HepG2 (cell line): ENCODE measurements around the gene RNF17. TPM values are rescaled to one million over a fixed set of nuclear protein-coding genes. Genes with fewer than 3 reads are reported as not detected.

Experiments used
- ATAC-seq: fragments of 200-7000 bp; cut with Tn5 transposase; 3 replicates; pipeline ENCODE4 v1.9.1; 2020; ENCODE audit warnings: mild to moderate bottlenecking, moderate library complexity
- BruUV-seq: library from RNA; stranded (reverse); fragments of 400-500 nt; replicated peaks from 2 replicates; lab custom pipeline; 2021; lab: Mats Ljungman, UMichigan
- CTCF ChIA-PET: fragments of 300-600 bp; formaldehyde crosslinking; extraction: SDS; loops from one replicate; lab custom pipeline; 2021; ENCODE audit warnings: low total read pairs, inconsistent platforms, low intra/inter-chr PET ratio; lab: Yijun Ruan, JAX
- POLR2A ChIA-PET: fragments of 350-600 bp; sonication (Branson Sonifier 250); formaldehyde crosslinking; loops from one replicate; lab custom pipeline; 2020; ENCODE audit warnings: antibody characterized with exemption, inconsistent platforms; lab: Yijun Ruan, JAX
- DNase-seq: peaks from one replicate; pipeline ENCODE4 v3.0.0-alpha.2; 2015; ENCODE audit warnings: low spot score
- FAIRE-seq: peaks from 3 replicates; lab custom pipeline; 2011; peaks lifted over from hg19 to GRCh38; lab: Jason Lieb, UNC
- H2AFZ ChIP-seq: one replicate; pipeline ENCODE4 v1.6.1; 2011; ENCODE audit warnings: low read length, inconsistent platforms
- H3K27ac ChIP-seq: fragments of 300-600 bp; 3 replicates; pipeline ENCODE4 v1.8.0; 2011; ENCODE audit warnings: mixed run types, mild to moderate bottlenecking, mixed read lengths, low read length, inconsistent platforms; ENCODE audit not compliant: insufficient read depth; ENCODE audit errors: extremely low read length
- H3K27me3 ChIP-seq, 2 experiments: fragments of 200-600 bp in 1 of 2; 2 replicates in 1 of 2; 3 replicates in 1 of 2; pipeline versions ENCODE4 v1.6.0 to v1.8.0; 2011; ENCODE audit warnings: low read length in 2 of 2, mild to moderate bottlenecking in 2 of 2, moderate library complexity in 2 of 2, inconsistent platforms in 1 of 2; ENCODE audit not compliant: insufficient read depth in 2 of 2, control insufficient read depth in 1 of 2
- H3K36me3 ChIP-seq, 2 experiments: fragments of 200-600 bp in 1 of 2; replicated peaks in 1 of 2; 2 replicates in 1 of 2; 3 replicates in 1 of 2; pipeline versions ENCODE4 v1.5.1 to v1.8.0; 2011; ENCODE audit warnings: low read length in 2 of 2, inconsistent platforms in 1 of 2; ENCODE audit not compliant: insufficient read depth in 2 of 2, control insufficient read depth in 1 of 2
- H3K4me1 ChIP-seq: 2 replicates; pipeline ENCODE4 v1.5.1; 2012; ENCODE audit warnings: low read length, inconsistent platforms; ENCODE audit not compliant: insufficient read depth
- H3K4me2 ChIP-seq: 2 replicates; pipeline ENCODE4 v1.6.0; 2011; ENCODE audit warnings: low read depth, low read length, inconsistent platforms
- H3K4me3 ChIP-seq, 3 experiments: fragments of 200-600 bp in 1 of 3; sonication (generic), shearing (Covaris generic) in 1 of 3; replicated peaks in 1 of 3; 2 replicates each; pipeline ENCODE4 v1.5.1; 2011 to 2016; ENCODE audit warnings: low read length in 3 of 3, inconsistent platforms in 2 of 3, low read depth in 2 of 3, mild to moderate bottlenecking in 2 of 3, control low read depth in 1 of 3, mixed read lengths in 1 of 3; ENCODE audit not compliant: insufficient read depth in 1 of 3
- H3K79me2 ChIP-seq: one replicate; pipeline ENCODE4 v1.6.1; 2011; ENCODE audit warnings: low read length, inconsistent platforms; ENCODE audit not compliant: insufficient read depth
- H3K9ac ChIP-seq: 2 replicates; pipeline ENCODE4 v1.6.0; 2011; ENCODE audit warnings: mild to moderate bottlenecking, low read depth, low read length, inconsistent platforms; ENCODE audit not compliant: insufficient read depth
- H3K9me3 ChIP-seq: 2 replicates; pipeline ENCODE4 v1.5.1; 2012; ENCODE audit warnings: mild to moderate bottlenecking, low read length
- H4K20me1 ChIP-seq: 2 replicates; pipeline ENCODE4 v1.6.0; 2011; ENCODE audit warnings: inconsistent platforms, mild to moderate bottlenecking, low read length, moderate library complexity; ENCODE audit not compliant: insufficient read depth
- GATA4 ChIP-seq: sonication (generic); IDR thresholded peaks from 2 replicates; pipeline ENCODE4 v1.6.1; 2016; ENCODE audit warnings: antibody characterized with exemption, low read depth, borderline replicate concordance
- HDAC2 ChIP-seq: sonication (generic); formaldehyde crosslinking; IDR thresholded peaks from 2 replicates; pipeline ENCODE4 v1.4.0; 2020; ENCODE audit warnings: missing genetic modification reagents
- KDM3A ChIP-seq: IDR thresholded peaks from 2 replicates; pipeline ENCODE4 v1.6.1; 2018; ENCODE audit warnings: low read depth, missing compliant biosample characterization
- KMT2A ChIP-seq: sonication (generic); formaldehyde crosslinking; IDR thresholded peaks from 2 replicates; pipeline ENCODE4 v1.4.0; 2020; ENCODE audit warnings: missing genetic modification reagents
- MED13 ChIP-seq: sonication (generic); formaldehyde crosslinking; IDR thresholded peaks from 2 replicates; pipeline ENCODE4 v1.5.0; 2020; ENCODE audit warnings: missing genetic modification reagents
- MEIS2 ChIP-seq: sonication (generic); formaldehyde crosslinking; IDR thresholded peaks from 2 replicates; pipeline ENCODE4 v1.9.0; 2021; ENCODE audit warnings: mild to moderate bottlenecking, missing genetic modification reagents
- SOX6 ChIP-seq, 2 experiments: fragments of 450-650 bp in 1 of 2; sonication (generic) in 1 of 2; formaldehyde crosslinking in 1 of 2; IDR thresholded peaks; 2 replicates each; pipeline versions ENCODE4 v1.4.0 to v1.6.1; 2017 to 2020; ENCODE audit warnings: antibody characterized with exemption in 1 of 2, mild to moderate bottlenecking in 1 of 2, missing genetic modification reagents in 1 of 2
- TAF1 ChIP-seq: sonication (generic); formaldehyde crosslinking; IDR thresholded peaks from 2 replicates; pipeline ENCODE4 v1.4.0; 2020; ENCODE audit warnings: missing genetic modification reagents
- ZNF619 ChIP-seq: sonication (generic); formaldehyde crosslinking; IDR thresholded peaks from 2 replicates; pipeline ENCODE4 v1.4.0; 2020; ENCODE audit warnings: mild to moderate bottlenecking, missing genetic modification reagents
- ZNF644 ChIP-seq: IDR thresholded peaks from 2 replicates; pipeline ENCODE4 v1.6.1; 2016; ENCODE audit warnings: low read depth
- ZNF841 ChIP-seq: sonication (generic); formaldehyde crosslinking; IDR thresholded peaks from 2 replicates; pipeline ENCODE4 v1.8.1; 2023; ENCODE audit warnings: missing genetic modification reagents, borderline replicate concordance
- ZZZ3 ChIP-seq: sonication (generic); formaldehyde crosslinking; IDR thresholded peaks from 2 replicates; pipeline ENCODE4 v1.4.0; 2020; ENCODE audit warnings: missing genetic modification reagents, mild to moderate bottlenecking, borderline replicate concordance
- whole genome bisulfite sequencing: methylation state at CpG from one replicate; pipeline ENCODE4 v1.1.6; 2017; ENCODE audit warnings: low lambda C conversion rate; 5-methylcytosine and 5-hydroxymethylcytosine counted together
- in situ Hi-C: cut with HindIII; loops from 2 replicates; pipeline ENCODE4 v1.10.0; 2017; ENCODE audit warnings: low pct_unique_long_range_greater_than_20kb; ENCODE audit not compliant: extremely low pct_ligation_motif_present
- intact Hi-C: fragments of 100-400 bp; cut with micrococcal nuclease; formaldehyde crosslinking; loops from one replicate; pipeline ENCODE4 v1.10.0; 2022; ENCODE audit not compliant: unreplicated experiment
- polyA plus RNA-seq, 8 experiments: library from polyadenylated mRNA; depleted of rRNA in 3 of 8; stranded (reverse) in 7 of 8; unstranded in 1 of 8; fragments of >200 nt; fragmentation: Illumina TruSeq in 4 of 8; extraction: Trizol in 4 of 8; gene quantifications; 2 replicates each; pipeline versions ENCODE4 v1.2.1 to v1.2.3, GENCODE V29; 2011 to 2016; ENCODE audit warnings: low read depth in 4 of 8, missing spikeins in 1 of 8, mixed read lengths in 1 of 8; ENCODE audit not compliant: insufficient read depth in 1 of 8
- total RNA-seq, 5 experiments: library from RNA; depleted of rRNA; stranded (reverse); fragments of >200 nt; fragmentation: Illumina TruSeq; extraction: Trizol; gene quantifications; 2 replicates each; pipeline ENCODE4 v1.2.3, GENCODE V29; 2016; ENCODE audit warnings: low read depth in 1 of 5
- TF ChIP-seq, protein P1 (sequence below): IDR thresholded peaks from 2 replicates; pipeline ENCODE4 v1.6.1; 2016; ENCODE audit warnings: missing compliant biosample characterization, missing genetic modification reagents, borderline replicate concordance
- TF ChIP-seq, protein P2 (sequence below): sonication (generic); formaldehyde crosslinking; IDR thresholded peaks from 2 replicates; pipeline ENCODE4 v1.8.1; 2023; ENCODE audit warnings: mild to moderate bottlenecking, missing genetic modification reagents

The RNF17 gene
- total and polyA plus RNA-seq, 2 of the 13 experiments (the other 11 are each of a cell fraction or from before 2014, with no cell fraction given), result not detected

DNA sequence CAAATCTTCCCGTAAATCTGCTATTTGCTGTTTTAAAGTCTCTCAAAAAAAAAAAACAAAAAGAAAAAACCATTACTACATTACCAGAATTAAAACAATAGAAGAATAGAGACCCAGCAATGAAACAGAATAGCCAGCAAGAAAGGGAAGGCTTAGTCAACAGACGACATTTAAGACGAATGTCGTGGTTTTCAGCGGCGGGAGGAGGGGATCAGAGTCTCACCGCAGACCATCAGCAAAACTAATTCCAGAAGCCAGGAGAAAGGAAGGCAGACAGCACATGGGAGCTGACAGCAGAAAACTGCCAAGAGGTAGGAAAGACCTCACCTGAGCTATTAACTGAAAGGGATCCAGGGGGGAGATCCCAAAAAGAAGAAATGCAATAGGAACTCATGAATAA, 128.9 kb downstream of the RNF17 start:
- Histone ChIP-seq H3K9me3 (no peaks in the 10 kb centered on the region), H3K4me3 (no peak overlapping the region), H3K36me3 (peaks cover 10 to 49% of the 10 kb centered on the region in 2 experiments; a peak in 3 of 5 replicates), H3K79me2 (no peaks in the 10 kb centered on the region), H4K20me1 (no peaks in the 10 kb centered on the region), H3K4me1 (no peaks in the 10 kb centered on the region), H3K27me3 (no peaks in the 10 kb centered on the region), H2AFZ (no peak overlapping the region), H3K4me2 (no peak overlapping the region)
- CTCF ChIA-PET, result no interaction called here
- FAIRE-seq (no peak), ATAC-seq (no peak), DNase-seq (no peak)
- no TSS peak for BruUV-seq
- in situ Hi-C loops, result no loop called here
- TF ChIP-seq ZNF644 (no peak), ZNF841 (CRISPR knock-in tag) (no peak), HDAC2 (CRISPR knock-in tag) (no peak), TAF1 (CRISPR knock-in tag) (no peak), KMT2A (CRISPR knock-in tag) (no peak), MEIS2 (no peak), SOX6 (IDR thresholded peaks at IDR 0.05) (no peak), SOX6 (CRISPR knock-in tag; IDR thresholded peaks at IDR 0.05) (no peak), KDM3A (CRISPR knock-in tag) (no peak), MED13 (CRISPR knock-in tag) (no peak), ZNF619 (CRISPR knock-in tag) (no peak), ZZZ3 (CRISPR knock-in tag) (no peak), GATA4 (no peak)
- TF ChIP-seq, protein P1, sequence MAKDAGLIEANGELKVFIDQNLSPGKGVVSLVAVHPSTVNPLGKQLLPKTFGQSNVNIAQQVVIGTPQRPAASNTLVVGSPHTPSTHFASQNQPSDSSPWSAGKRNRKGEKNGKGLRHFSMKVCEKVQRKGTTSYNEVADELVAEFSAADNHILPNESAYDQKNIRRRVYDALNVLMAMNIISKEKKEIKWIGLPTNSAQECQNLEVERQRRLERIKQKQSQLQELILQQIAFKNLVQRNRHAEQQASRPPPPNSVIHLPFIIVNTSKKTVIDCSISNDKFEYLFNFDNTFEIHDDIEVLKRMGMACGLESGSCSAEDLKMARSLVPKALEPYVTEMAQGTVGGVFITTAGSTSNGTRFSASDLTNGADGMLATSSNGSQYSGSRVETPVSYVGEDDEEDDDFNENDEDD (CRISPR knock-in tag), result no peak
- TF ChIP-seq, protein P2, sequence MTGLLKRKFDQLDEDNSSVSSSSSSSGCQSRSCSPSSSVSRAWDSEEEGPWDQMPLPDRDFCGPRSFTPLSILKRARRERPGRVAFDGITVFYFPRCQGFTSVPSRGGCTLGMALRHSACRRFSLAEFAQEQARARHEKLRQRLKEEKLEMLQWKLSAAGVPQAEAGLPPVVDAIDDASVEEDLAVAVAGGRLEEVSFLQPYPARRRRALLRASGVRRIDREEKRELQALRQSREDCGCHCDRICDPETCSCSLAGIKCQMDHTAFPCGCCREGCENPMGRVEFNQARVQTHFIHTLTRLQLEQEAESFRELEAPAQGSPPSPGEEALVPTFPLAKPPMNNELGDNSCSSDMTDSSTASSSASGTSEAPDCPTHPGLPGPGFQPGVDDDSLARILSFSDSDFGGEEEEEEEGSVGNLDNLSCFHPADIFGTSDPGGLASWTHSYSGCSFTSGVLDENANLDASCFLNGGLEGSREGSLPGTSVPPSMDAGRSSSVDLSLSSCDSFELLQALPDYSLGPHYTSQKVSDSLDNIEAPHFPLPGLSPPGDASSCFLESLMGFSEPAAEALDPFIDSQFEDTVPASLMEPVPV (CRISPR knock-in tag), result no peak
- TF ChIP-seq, all 625 proteins: peak for 0
- POLR2A ChIA-PET, result no interaction called here
- intact Hi-C loops, result no loop called here
- H3K27ac ChIP-seq, result no peak overlapping the region
- 98% methylated on average over 7 of the region's 7 CpGs for WGBS
- no peak overlapping the region for H3K9ac ChIP-seq
